Measurements from ENCODE around the gene ASB18.

DNA sequence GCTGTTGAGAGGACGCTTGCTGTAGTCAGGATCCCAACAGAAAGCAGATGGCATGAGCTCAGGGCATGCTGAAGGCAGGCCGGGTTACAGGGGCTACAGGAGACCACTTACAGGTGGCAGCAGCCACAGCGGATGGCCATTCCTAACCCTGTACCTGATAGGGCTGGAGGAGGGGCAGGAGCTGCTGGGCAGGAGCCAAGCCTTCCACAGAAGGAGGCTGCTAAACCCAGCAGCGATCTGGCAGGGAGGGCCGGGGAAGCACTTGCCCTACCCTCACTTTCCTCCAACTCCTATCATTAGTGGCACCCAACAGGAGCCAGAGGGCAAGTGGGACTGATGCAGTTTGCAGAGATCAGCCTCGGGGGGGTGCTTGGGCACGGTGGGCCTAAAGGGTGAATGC, 2.0 kb downstream of the ASB18 start:
- TF ChIP-seq, protein P1, sequence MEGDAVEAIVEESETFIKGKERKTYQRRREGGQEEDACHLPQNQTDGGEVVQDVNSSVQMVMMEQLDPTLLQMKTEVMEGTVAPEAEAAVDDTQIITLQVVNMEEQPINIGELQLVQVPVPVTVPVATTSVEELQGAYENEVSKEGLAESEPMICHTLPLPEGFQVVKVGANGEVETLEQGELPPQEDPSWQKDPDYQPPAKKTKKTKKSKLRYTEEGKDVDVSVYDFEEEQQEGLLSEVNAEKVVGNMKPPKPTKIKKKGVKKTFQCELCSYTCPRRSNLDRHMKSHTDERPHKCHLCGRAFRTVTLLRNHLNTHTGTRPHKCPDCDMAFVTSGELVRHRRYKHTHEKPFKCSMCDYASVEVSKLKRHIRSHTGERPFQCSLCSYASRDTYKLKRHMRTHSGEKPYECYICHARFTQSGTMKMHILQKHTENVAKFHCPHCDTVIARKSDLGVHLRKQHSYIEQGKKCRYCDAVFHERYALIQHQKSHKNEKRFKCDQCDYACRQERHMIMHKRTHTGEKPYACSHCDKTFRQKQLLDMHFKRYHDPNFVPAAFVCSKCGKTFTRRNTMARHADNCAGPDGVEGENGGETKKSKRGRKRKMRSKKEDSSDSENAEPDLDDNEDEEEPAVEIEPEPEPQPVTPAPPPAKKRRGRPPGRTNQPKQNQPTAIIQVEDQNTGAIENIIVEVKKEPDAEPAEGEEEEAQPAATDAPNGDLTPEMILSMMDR (IDR thresholded peaks at IDR 0.05), result no peak
- no peak for TF ChIP-seq POLR2A (IDR thresholded peaks at IDR 0.05)
